Thoracic aorta (tissue), 2 donors: Measurements from ENCODE around the gene PTPRB. TPM values are rescaled to one million over a fixed set of nuclear protein-coding genes. Genes with fewer than 3 reads are reported as not detected.

Source experiments
- ATAC-seq: fragments of 150-250 bp; one replicate; pipeline ENCODE4 v1.8.0; 2017; ENCODE audit warnings: low read depth; ENCODE audit not compliant: insufficient number of reproducible peaks, low FRiP score
- DNase-seq: peaks from one replicate; pipeline ENCODE4 v3.0.0-alpha.2; 2020; ENCODE audit warnings: low spot score
- H3K27ac ChIP-seq, 2 donors: fragments of 200-600 bp; sonication (generic); 1 replicate in 1 of 2; 2 replicates in 1 of 2; pipeline ENCODE4 v1.5.1; 2016; ENCODE audit warnings: mild to moderate bottlenecking in 2 of 2, moderate library complexity in 2 of 2
- H3K27me3 ChIP-seq: fragments of 200-600 bp; sonication (generic); replicated peaks from 2 replicates; pipeline ENCODE4 v1.6.0; 2016; ENCODE audit warnings: mild to moderate bottlenecking; ENCODE audit not compliant: insufficient read depth
- H3K36me3 ChIP-seq: fragments of 200-600 bp; sonication (generic); one replicate; pipeline ENCODE4 v1.5.1; 2016
- H3K4me1 ChIP-seq, 2 donors: fragments of 200-600 bp; sonication (generic); 1 replicate in 1 of 2; 2 replicates in 1 of 2; pipeline versions ENCODE4 v1.5.1 to v1.6.0; 2016; ENCODE audit warnings: low read depth in 2 of 2, mild to moderate bottlenecking in 1 of 2; ENCODE audit not compliant: control insufficient read depth in 1 of 2
- H3K4me3 ChIP-seq: fragments of 200-600 bp; sonication (generic); 2 replicates; pipeline ENCODE4 v1.5.1; 2016; ENCODE audit warnings: mild to moderate bottlenecking
- H3K9me3 ChIP-seq: fragments of 200-600 bp; sonication (generic); 2 replicates; pipeline ENCODE4 v1.5.1; 2016
- CTCF ChIP-seq: fragments of 200-600 bp; sonication (generic); IDR thresholded peaks from one replicate; pipeline ENCODE4 v1.5.1; 2019; ENCODE audit warnings: antibody characterized with exemption
- total RNA-seq, 2 donors: library from RNA; depleted of rRNA; stranded (reverse); fragments of >200 nt; gene quantifications; one replicate each; pipeline versions ENCODE4 v1.1.0 to v1.2.3, GENCODE V29; 2016

Gene PTPRB
- total RNA-seq, 2 donors from 2014 or later = 21.9 to 39.0 TPM

GRCh38 chr12:70550180-70550577, 87.0 kb downstream of the PTPRB start:
- TF ChIP-seq CTCF = no peak
- Histone ChIP-seq H3K27me3 (no peaks in the 10 kb centered on the region), H3K4me3 (no peak overlapping the region), H3K4me1 (no peaks in the 10 kb centered on the region), H3K9me3 (no peaks in the 10 kb centered on the region), H3K27ac (no peak overlapping the region), H3K36me3 (no peaks in the 10 kb centered on the region)
- DNase-seq (no peak), ATAC-seq (no peak)

- H3K27ac ChIP-seq = no peak overlapping the region
- H3K4me3 ChIP-seq = no peak overlapping the region
- TF ChIP-seq CTCF = no peak
- no peaks in the 10 kb centered on the region for H3K36me3 ChIP-seq
- H3K4me1 ChIP-seq = no peaks in the 10 kb centered on the region
- no peak for ATAC-seq
- H3K27me3 ChIP-seq = no peaks in the 10 kb centered on the region
- H3K9me3 ChIP-seq = no peaks in the 10 kb centered on the region
- DNase-seq = no peak
These were observed 87.7 kb downstream of the PTPRB start for GRCh38 chr12:70549340-70550179.

GRCh38 chr12:70543444-70543843, 93.8 kb downstream of the PTPRB start:
- Histone ChIP-seq H3K27me3 (no peaks in the 10 kb centered on the region), H3K4me3 (no peak overlapping the region), H3K27ac (no peak overlapping the region), H3K4me1 (no peaks in the 10 kb centered on the region), H3K36me3 (no peaks in the 10 kb centered on the region), H3K9me3 (no peaks in the 10 kb centered on the region)
- ATAC-seq (no peak), DNase-seq (no peak)
- no peak for TF ChIP-seq CTCF

GRCh38 chr12:70540996-70541395, 96.2 kb downstream of the PTPRB start:
- no peaks in the 10 kb centered on the region for H3K4me1 ChIP-seq
- DNase-seq = no peak
- no peaks in the 10 kb centered on the region for H3K36me3 ChIP-seq
- H3K27ac ChIP-seq = no peak overlapping the region
- no peaks in the 10 kb centered on the region for H3K9me3 ChIP-seq
- ATAC-seq = no peak
- no peak for TF ChIP-seq CTCF
- no peak overlapping the region for H3K4me3 ChIP-seq
- H3K27me3 ChIP-seq = no peaks in the 10 kb centered on the region

- Histone ChIP-seq H3K4me1 (no peaks in the 10 kb centered on the region), H3K27ac (no peak overlapping the region), H3K36me3 (no peaks in the 10 kb centered on the region), H3K9me3 (no peaks in the 10 kb centered on the region), H3K27me3 (no peaks in the 10 kb centered on the region), H3K4me3 (no peak overlapping the region)
- TF ChIP-seq CTCF = no peak
- no peak for DNase-seq
- ATAC-seq = no peak
These were observed 100.6 kb downstream of the PTPRB start for GRCh38 chr12:70536650-70537049.
